ENCODE results near the gene NAP1L4.
"Not testable (repeated sequence)": the region's sequence is repeated elsewhere in the genome, so short reads cannot be mapped to it uniquely, and the experiment has no call there.

DNA sequence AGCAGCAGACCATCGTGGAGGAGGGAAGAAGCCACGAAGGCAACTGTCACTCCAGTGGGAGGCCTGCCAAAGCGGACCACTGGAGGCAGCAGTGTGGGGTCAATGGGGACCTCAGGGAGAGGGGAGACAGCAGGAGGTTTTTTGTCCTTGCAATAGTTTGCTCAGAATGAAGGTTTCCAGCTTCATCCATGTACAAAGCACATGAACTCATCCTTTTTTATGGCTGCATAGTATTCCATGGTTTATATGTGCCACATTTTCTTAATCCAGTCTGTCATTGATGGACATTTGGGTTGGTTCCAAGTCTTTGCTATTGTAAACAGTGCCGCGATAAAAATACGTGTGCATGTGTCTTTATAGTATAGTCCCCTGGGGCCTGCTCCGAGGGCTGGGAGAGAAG is 86.8 kb downstream of the NAP1L4 start:
- not testable (repeated sequence) for TF ChIP-seq SP1, RAD21 (IDR thresholded peaks at IDR 0.05; ENCODE audit: low read depth)

Data from HCT116 (cell line).